B cell (primary cell): ENCODE results near the gene SLC25A18. TPM values are rescaled to one million over a fixed set of nuclear protein-coding genes. Genes with fewer than 3 reads are reported as not detected.

Experiments used
- ATAC-seq: fragments of 200-7000 bp; cut with Tn5 transposase; one replicate; pipeline ENCODE4 v1.10.0; 2021; ENCODE audit warnings: low read depth, mild to moderate bottlenecking, moderate number of reproducible peaks, moderate library complexity
- CTCF ChIA-PET: fragments of 350-600 bp; sonication (Branson Sonifier 250); formaldehyde crosslinking; loops from one replicate; lab custom pipeline; 2021; ENCODE audit warnings: antibody characterized with exemption, inconsistent platforms; lab: Charles Lee
- POLR2A ChIA-PET: fragments of 350-600 bp; sonication (Branson Sonifier 250); formaldehyde crosslinking; loops from one replicate; lab custom pipeline; 2021; ENCODE audit warnings: antibody characterized with exemption; lab: Charles Lee
- DNase-seq: peaks from one replicate; pipeline ENCODE4 v3.0.0; 2013
- H2AFZ ChIP-seq: 2 replicates; pipeline ENCODE4 v1.6.1; 2012; ENCODE audit warnings: mild to moderate bottlenecking, low read depth, low read length; ENCODE audit not compliant: insufficient read depth, poor library complexity, severe bottlenecking
- H3K27ac ChIP-seq, 2 donors: 1 replicate in 1 of 2; 2 replicates in 1 of 2; pipeline ENCODE4 v1.5.1; 2012 to 2013; ENCODE audit warnings: low read length in 2 of 2, mild to moderate bottlenecking in 2 of 2, moderate library complexity in 1 of 2
- H3K27me3 ChIP-seq, 4 experiments: fragments of 200-600 bp in 1 of 4; sonication (generic) in 1 of 4; replicated peaks in 1 of 4; 1 replicate in 2 of 4; 2 replicates in 2 of 4; pipeline versions ENCODE4 v1.6.1 to v1.7.0; 2013 to 2016; ENCODE audit warnings: low read length in 3 of 4, mild to moderate bottlenecking in 2 of 4, mixed read lengths in 1 of 4, moderate library complexity in 1 of 4; ENCODE audit not compliant: insufficient read depth in 4 of 4, control insufficient read depth in 3 of 4; ENCODE audit errors: control extremely low read depth in 1 of 4
- H3K36me3 ChIP-seq, 2 experiments: replicated peaks in 1 of 2; 1 replicate in 1 of 2; 2 replicates in 1 of 2; pipeline versions ENCODE4 v1.6.1 to v1.7.1; 2013; ENCODE audit warnings: low read length in 1 of 2; ENCODE audit not compliant: insufficient read depth in 2 of 2, control insufficient read depth in 1 of 2; ENCODE audit errors: control extremely low read depth in 1 of 2, extremely low read depth in 1 of 2
- H3K4me1 ChIP-seq, 2 donors: fragments of 200-600 bp in 1 of 2; sonication (generic) in 1 of 2; 1 replicate in 1 of 2; 2 replicates in 1 of 2; pipeline versions ENCODE4 v1.5.1 to v1.6.1; 2013 to 2017; ENCODE audit warnings: low read length in 2 of 2; ENCODE audit not compliant: control insufficient read depth in 2 of 2, insufficient read depth in 2 of 2
- H3K4me2 ChIP-seq: replicated peaks from 2 replicates; pipeline ENCODE3; 2012; ENCODE audit warnings: mild to moderate bottlenecking, low read depth, low read length; ENCODE audit not compliant: poor library complexity, severe bottlenecking
- H3K4me3 ChIP-seq, 5 experiments: fragments of 200-600 bp in 1 of 5; sonication (generic) in 1 of 5; 1 replicate in 3 of 5; 2 replicates in 2 of 5; pipeline versions ENCODE4 v1.5.1 to v1.7.0; 2011 to 2016; ENCODE audit warnings: low read length in 4 of 5, mild to moderate bottlenecking in 4 of 5, low read depth in 2 of 5, control low read depth in 1 of 5, moderate library complexity in 1 of 5; ENCODE audit not compliant: insufficient read depth in 1 of 5; ENCODE audit errors: control extremely low read depth in 1 of 5, extremely low read depth in 1 of 5
- H3K79me2 ChIP-seq: fragments of 200-600 bp; sonication (generic); one replicate; pipeline ENCODE4 v1.6.0; 2016; ENCODE audit warnings: low read length; ENCODE audit not compliant: control insufficient read depth, insufficient read depth
- H3K9ac ChIP-seq: fragments of 200-600 bp; sonication (generic); 2 replicates; pipeline ENCODE4 v1.6.1; 2017; ENCODE audit warnings: mild to moderate bottlenecking, low read length, moderate library complexity
- H3K9me3 ChIP-seq, 3 donors: one replicate each; pipeline versions ENCODE4 v1.6.1 to v1.7.1; 2013; ENCODE audit warnings: low read length in 2 of 3; ENCODE audit not compliant: control insufficient read depth in 2 of 3, insufficient read depth in 1 of 3; ENCODE audit errors: control extremely low read depth in 1 of 3
- H4K20me1 ChIP-seq: 2 replicates; pipeline ENCODE4 v1.6.0; 2012; ENCODE audit warnings: mild to moderate bottlenecking, low read length; ENCODE audit not compliant: insufficient read depth, control insufficient read depth, poor library complexity, severe bottlenecking
- H3K27ac Mint-ChIP-seq: one replicate; pipeline ENCODE4 v1.8.0; 2021; ENCODE audit warnings: mixed read lengths
- H3K27me3 Mint-ChIP-seq: one replicate; pipeline ENCODE4 v1.8.0; 2021; ENCODE audit warnings: mixed read lengths
- H3K4me1 Mint-ChIP-seq: one replicate; pipeline ENCODE4 v1.8.0; 2021; ENCODE audit warnings: mixed read lengths
- H3K4me3 Mint-ChIP-seq: one replicate; pipeline ENCODE4 v1.8.0; 2021; ENCODE audit warnings: mixed read lengths
- H3K9me3 Mint-ChIP-seq: one replicate; pipeline ENCODE4 v1.8.0; 2022; ENCODE audit warnings: mixed read lengths; ENCODE audit not compliant: insufficient read depth
- EZH2 ChIP-seq: IDR thresholded peaks from 2 replicates; pipeline ENCODE4 v1.6.1; 2012; ENCODE audit warnings: borderline replicate concordance, low read depth, mild to moderate bottlenecking, moderate library complexity, low read length; ENCODE audit not compliant: insufficient read depth, poor library complexity, severe bottlenecking
- WGBS: methylation state at CpG from one replicate; pipeline ENCODE4 v1.1.5; 2013; ENCODE audit warnings: missing lambda C conversion rate; ENCODE audit not compliant: insufficient coverage; 5-methylcytosine and 5-hydroxymethylcytosine counted together
- intact Hi-C: fragments of 100-400 bp; cut with micrococcal nuclease; formaldehyde crosslinking; loops from one replicate; pipeline ENCODE4 v1.10.0; 2022
- polyA plus RNA-seq: library from polyadenylated mRNA; depleted of rRNA; stranded (reverse); fragments of >200 nt; gene quantifications from 2 replicates; pipeline ENCODE4 v1.2.3, GENCODE V29; 2012
- total RNA-seq, 2 donors: library from RNA; stranded (reverse); fragments of 120-200 nt in 1 of 2; gene quantifications; 1 replicate in 1 of 2; 2 replicates in 1 of 2; pipeline versions ENCODE4 v1.2.3 to v1.2.4, GENCODE V29; 2013 to 2022
- TF ChIP-seq, protein P1 (sequence below): fragments of 200-600 bp; IDR thresholded peaks from one replicate; pipeline ENCODE4 v1.8.0; 2022; ENCODE audit warnings: antibody characterized with exemption, mild to moderate bottlenecking

The SLC25A18 gene
- total and polyA plus RNA-seq, 2 donors (not counting 1 experiment from before 2014, with no cell fraction given): not detected

DNA sequence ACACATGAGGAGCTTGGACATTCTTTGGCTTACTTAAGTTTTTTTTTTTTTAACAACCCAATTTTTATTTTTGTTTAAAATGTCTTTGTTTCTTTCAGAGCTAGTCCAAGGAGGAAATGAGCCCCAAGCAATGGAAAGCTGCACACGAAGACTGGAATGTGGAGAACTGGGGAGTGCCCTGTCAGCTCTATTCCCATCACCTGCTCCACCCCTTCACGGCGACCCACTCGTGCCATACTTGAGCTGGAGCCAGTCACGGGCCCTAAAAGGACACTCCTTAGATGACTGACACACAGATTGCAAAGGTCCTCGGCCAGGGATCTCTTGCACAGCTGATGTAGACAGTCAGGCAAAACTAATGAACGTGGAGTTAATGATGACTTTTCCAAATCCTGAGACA is 10.6 kb upstream of the SLC25A18 start:
- H3K27ac Mint-ChIP-seq: no peak overlapping the region
- Histone ChIP-seq H3K9me3 (no peaks in the 10 kb centered on the region), H4K20me1 (no peaks in the 10 kb centered on the region), H3K27me3 (no peaks in the 10 kb centered on the region), H3K4me1 (no peaks in the 10 kb centered on the region), H3K9ac (no peak overlapping the region), H2AFZ (no peak overlapping the region), H3K79me2 (no peaks in the 10 kb centered on the region), H3K36me3 (no peaks in the 10 kb centered on the region), H3K27ac (no peak overlapping the region), H3K4me3 (no peak overlapping the region), H3K4me2 (no peak overlapping the region)
- 84% methylated on average over 6 of the region's 7 CpGs for WGBS
- TF ChIP-seq, protein P1, sequence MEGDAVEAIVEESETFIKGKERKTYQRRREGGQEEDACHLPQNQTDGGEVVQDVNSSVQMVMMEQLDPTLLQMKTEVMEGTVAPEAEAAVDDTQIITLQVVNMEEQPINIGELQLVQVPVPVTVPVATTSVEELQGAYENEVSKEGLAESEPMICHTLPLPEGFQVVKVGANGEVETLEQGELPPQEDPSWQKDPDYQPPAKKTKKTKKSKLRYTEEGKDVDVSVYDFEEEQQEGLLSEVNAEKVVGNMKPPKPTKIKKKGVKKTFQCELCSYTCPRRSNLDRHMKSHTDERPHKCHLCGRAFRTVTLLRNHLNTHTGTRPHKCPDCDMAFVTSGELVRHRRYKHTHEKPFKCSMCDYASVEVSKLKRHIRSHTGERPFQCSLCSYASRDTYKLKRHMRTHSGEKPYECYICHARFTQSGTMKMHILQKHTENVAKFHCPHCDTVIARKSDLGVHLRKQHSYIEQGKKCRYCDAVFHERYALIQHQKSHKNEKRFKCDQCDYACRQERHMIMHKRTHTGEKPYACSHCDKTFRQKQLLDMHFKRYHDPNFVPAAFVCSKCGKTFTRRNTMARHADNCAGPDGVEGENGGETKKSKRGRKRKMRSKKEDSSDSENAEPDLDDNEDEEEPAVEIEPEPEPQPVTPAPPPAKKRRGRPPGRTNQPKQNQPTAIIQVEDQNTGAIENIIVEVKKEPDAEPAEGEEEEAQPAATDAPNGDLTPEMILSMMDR: no peak
- TF ChIP-seq EZH2: no peak
- no peak overlapping the region for H3K4me3 Mint-ChIP-seq
- ATAC-seq: no peak
- CTCF ChIA-PET: no interaction called here
- H3K9me3 Mint-ChIP-seq: no peaks in the 10 kb centered on the region
- intact Hi-C loops: no loop called here
- no peak for DNase-seq
- POLR2A ChIA-PET: no interaction called here
- no peaks in the 10 kb centered on the region for H3K4me1 Mint-ChIP-seq
- H3K27me3 Mint-ChIP-seq: no peaks in the 10 kb centered on the region

DNA sequence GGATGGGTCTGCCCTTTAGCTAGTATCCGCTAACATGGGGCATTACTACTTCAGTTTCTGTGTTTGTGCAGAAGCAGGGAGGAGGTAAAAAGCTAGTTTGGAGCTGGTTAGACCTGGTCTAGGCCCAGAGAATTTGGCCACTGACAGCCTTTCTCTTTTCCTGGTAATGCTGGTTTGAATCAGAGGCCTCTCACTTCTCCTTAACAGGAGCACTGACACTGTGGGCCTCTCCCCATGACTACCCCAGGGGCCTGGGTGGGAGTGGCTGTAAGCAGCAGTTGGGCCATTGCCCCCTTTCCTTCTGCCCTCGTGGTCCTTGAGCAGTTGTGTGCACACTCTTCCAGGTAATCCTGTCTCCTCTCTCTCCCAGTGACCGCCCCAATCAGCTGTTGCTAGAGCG is 8.5 kb upstream of the SLC25A18 start:
- H3K27ac Mint-ChIP-seq: no peak overlapping the region
- no peak for TF ChIP-seq EZH2
- TF ChIP-seq, protein P1: no peak
- ChIA-PET POLR2A (no interaction called here), CTCF (interaction anchor here (1.2 to 1.3 kb wide), 2 partner anchors 480 to 521 kb away, joined by 3 to 4 read pairs; no protein-coding TSS in a partner anchor)
- ATAC-seq: no peak
- no peak overlapping the region for H2AFZ ChIP-seq
- H3K36me3 ChIP-seq: no peaks in the 10 kb centered on the region
- H3K4me1 Mint-ChIP-seq: no peaks in the 10 kb centered on the region
- intact Hi-C loops: loop anchor here (5.0 kb wide), 1 partner anchor 242 kb away; no protein-coding TSS in a partner anchor
- no peaks in the 10 kb centered on the region for H3K27me3 ChIP-seq
- no peak overlapping the region for H3K4me2 ChIP-seq
- no peak overlapping the region for H3K9ac ChIP-seq
- no peak overlapping the region for H3K4me3 ChIP-seq
- no peaks in the 10 kb centered on the region for H3K79me2 ChIP-seq
- no peaks in the 10 kb centered on the region for H4K20me1 ChIP-seq
- WGBS: 100% methylated on average over 2 of the region's 4 CpGs
- H3K27me3 Mint-ChIP-seq: peaks cover 2% of the 10 kb centered on the region
- H3K4me1 ChIP-seq: no peaks in the 10 kb centered on the region
- DNase-seq: no peak
- no peak overlapping the region for H3K4me3 Mint-ChIP-seq
- H3K9me3 Mint-ChIP-seq: no peaks in the 10 kb centered on the region
- H3K27ac ChIP-seq: no peak overlapping the region
- H3K9me3 ChIP-seq: no peaks in the 10 kb centered on the region
